Astrocyte (in vitro differentiated cells and primary cell): ENCODE measurements around the gene ATP6V0D1. TPM values are rescaled to one million over a fixed set of nuclear protein-coding genes. Genes with fewer than 3 reads are reported as not detected.

ENCODE experiments used
- DNase-seq: peaks from one replicate; pipeline ENCODE4 v3.0.0-alpha.2; 2010; ENCODE audit warnings: low read depth
- FAIRE-seq: peaks from 2 replicates; lab custom pipeline; 2011; peaks lifted over from hg19 to GRCh38; lab: Jason Lieb, UNC
- H2AFZ ChIP-seq: 2 replicates; pipeline ENCODE4 v1.6.0; 2012; ENCODE audit warnings: low read depth, low read length, inconsistent platforms
- H3K27ac ChIP-seq: 2 replicates; pipeline ENCODE4 v1.5.1; 2011; ENCODE audit warnings: low read depth, low read length, inconsistent platforms
- H3K27me3 ChIP-seq: 2 replicates; pipeline ENCODE4 v1.6.0; 2011; ENCODE audit warnings: low read length, inconsistent platforms; ENCODE audit not compliant: insufficient read depth
- H3K36me3 ChIP-seq: 2 replicates; pipeline ENCODE4 v1.5.1; 2011; ENCODE audit warnings: low read length, inconsistent platforms; ENCODE audit not compliant: insufficient read depth
- H3K4me1 ChIP-seq: 2 replicates; pipeline ENCODE4 v1.5.1; 2011; ENCODE audit warnings: low read length, inconsistent platforms; ENCODE audit not compliant: insufficient read depth
- H3K4me2 ChIP-seq: 2 replicates; pipeline ENCODE4 v1.6.0; 2012; ENCODE audit warnings: low read length, inconsistent platforms
- H3K4me3 ChIP-seq: 2 replicates; pipeline ENCODE4 v1.5.1; 2011; ENCODE audit warnings: low read depth, mild to moderate bottlenecking, low read length, inconsistent platforms; ENCODE audit not compliant: insufficient read depth
- H3K79me2 ChIP-seq: 2 replicates; pipeline ENCODE4 v1.6.0; 2012; ENCODE audit warnings: mild to moderate bottlenecking, low read length, inconsistent platforms; ENCODE audit not compliant: insufficient read depth
- H3K9ac ChIP-seq: 2 replicates; pipeline ENCODE4 v1.6.0; 2012; ENCODE audit warnings: mild to moderate bottlenecking, low read length, inconsistent platforms
- H3K9me3 ChIP-seq: 2 replicates; pipeline ENCODE4 v1.5.1; 2012; ENCODE audit warnings: low read depth, mild to moderate bottlenecking, low read length, inconsistent platforms; ENCODE audit not compliant: insufficient read depth
- H4K20me1 ChIP-seq: 2 replicates; pipeline ENCODE4 v1.6.0; 2012; ENCODE audit warnings: low read length, inconsistent platforms; ENCODE audit not compliant: insufficient read depth
- H3K27ac Mint-ChIP-seq: one replicate; pipeline ENCODE4 v1.8.0; 2021; ENCODE audit warnings: mild to moderate bottlenecking, mixed read lengths; ENCODE audit not compliant: unreplicated experiment
- H3K27me3 Mint-ChIP-seq: one replicate; pipeline ENCODE4 v1.8.0; 2021; ENCODE audit warnings: low read depth, mixed read lengths; ENCODE audit not compliant: unreplicated experiment
- H3K36me3 Mint-ChIP-seq: one replicate; pipeline ENCODE4 v1.8.0; 2021; ENCODE audit warnings: low read depth, mixed read lengths; ENCODE audit not compliant: unreplicated experiment
- H3K4me1 Mint-ChIP-seq: one replicate; pipeline ENCODE4 v1.8.0; 2021; ENCODE audit warnings: low read depth, mixed read lengths; ENCODE audit not compliant: unreplicated experiment
- H3K4me3 Mint-ChIP-seq: one replicate; pipeline ENCODE4 v1.8.0; 2021; ENCODE audit warnings: mild to moderate bottlenecking, moderate library complexity, mixed read lengths; ENCODE audit not compliant: unreplicated experiment
- H3K9me3 Mint-ChIP-seq: one replicate; pipeline ENCODE4 v1.8.0; 2021; ENCODE audit warnings: mild to moderate bottlenecking, mixed read lengths; ENCODE audit not compliant: unreplicated experiment
- CTCF ChIP-seq: IDR thresholded peaks from 2 replicates; pipeline ENCODE4 v1.5.1; 2011; ENCODE audit warnings: low read depth, mild to moderate bottlenecking, inconsistent platforms, low read length, moderate library complexity; ENCODE audit not compliant: insufficient read depth
- EZH2 ChIP-seq: IDR thresholded peaks from 2 replicates; pipeline ENCODE4 v1.6.1; 2012; ENCODE audit warnings: mild to moderate bottlenecking, low read length, inconsistent platforms; ENCODE audit not compliant: insufficient read depth
- total RNA-seq: library from RNA; stranded (reverse); gene quantifications from 2 replicates; pipeline ENCODE4 v1.2.1, GENCODE V29; 2021

The ATP6V0D1 gene
- total RNA-seq, 1 donor from 2014 or later: 114 TPM

- H3K4me1 ChIP-seq: no peaks in the 10 kb centered on the region
- no peaks in the 10 kb centered on the region for H3K9me3 ChIP-seq
- FAIRE-seq (no peak), DNase-seq (no peak)
- H3K4me3 Mint-ChIP-seq: no peak overlapping the region
- TF ChIP-seq EZH2 (no peak), CTCF (no peak)
- H3K36me3 Mint-ChIP-seq: peaks cover 5% of the 10 kb centered on the region
- peaks cover 32% of the 10 kb centered on the region for H3K27me3 Mint-ChIP-seq
- no peaks in the 10 kb centered on the region for H3K79me2 ChIP-seq
- no peak overlapping the region for H3K9ac ChIP-seq
- H3K27ac ChIP-seq: no peak overlapping the region
- H3K4me3 ChIP-seq: no peak overlapping the region
- H3K4me1 Mint-ChIP-seq: no peaks in the 10 kb centered on the region
- H4K20me1 ChIP-seq: no peaks in the 10 kb centered on the region
- H3K27me3 ChIP-seq: no peaks in the 10 kb centered on the region
- no peaks in the 10 kb centered on the region for H3K36me3 ChIP-seq
- H3K4me2 ChIP-seq: no peak overlapping the region
- H3K27ac Mint-ChIP-seq: no peak overlapping the region
- no peak overlapping the region for H2AFZ ChIP-seq
- H3K9me3 Mint-ChIP-seq: peaks cover 2% of the 10 kb centered on the region
Observed at GRCh38 chr16:67499106-67499505, 18.1 kb upstream of the ATP6V0D1 start.

GRCh38 chr16:67490335-67491096 lies 9.6 kb upstream of the ATP6V0D1 start:
- Histone ChIP-seq H3K27ac (no peak overlapping the region), H3K79me2 (no peaks in the 10 kb centered on the region), H3K27me3 (no peaks in the 10 kb centered on the region), H3K9me3 (no peaks in the 10 kb centered on the region), H3K4me2 (no peak overlapping the region), H2AFZ (no peak overlapping the region), H3K4me1 (no peaks in the 10 kb centered on the region), H3K9ac (no peak overlapping the region), H3K36me3 (no peaks in the 10 kb centered on the region), H4K20me1 (no peaks in the 10 kb centered on the region), H3K4me3 (no peak overlapping the region)
- no peak for TF ChIP-seq CTCF
- no peak for TF ChIP-seq EZH2
- no peak overlapping the region for H3K4me3 Mint-ChIP-seq
- peaks cover 11% of the 10 kb centered on the region for H3K27me3 Mint-ChIP-seq
- no peaks in the 10 kb centered on the region for H3K9me3 Mint-ChIP-seq
- peaks cover 6% of the 10 kb centered on the region for H3K4me1 Mint-ChIP-seq
- DNase-seq: no peak
- H3K27ac Mint-ChIP-seq: no peak overlapping the region
- no peak for FAIRE-seq
- H3K36me3 Mint-ChIP-seq: no peaks in the 10 kb centered on the region
